GM21529 (cell line): ENCODE results near the gene PLIN5.

Experiments used
- ATAC-seq: cut with Tn5 transposase; IDR thresholded peaks from one replicate; pipeline ENCODE4 v1.9.1; 2021; ENCODE audit not compliant: unreplicated experiment

The PLIN5 gene

DNA sequence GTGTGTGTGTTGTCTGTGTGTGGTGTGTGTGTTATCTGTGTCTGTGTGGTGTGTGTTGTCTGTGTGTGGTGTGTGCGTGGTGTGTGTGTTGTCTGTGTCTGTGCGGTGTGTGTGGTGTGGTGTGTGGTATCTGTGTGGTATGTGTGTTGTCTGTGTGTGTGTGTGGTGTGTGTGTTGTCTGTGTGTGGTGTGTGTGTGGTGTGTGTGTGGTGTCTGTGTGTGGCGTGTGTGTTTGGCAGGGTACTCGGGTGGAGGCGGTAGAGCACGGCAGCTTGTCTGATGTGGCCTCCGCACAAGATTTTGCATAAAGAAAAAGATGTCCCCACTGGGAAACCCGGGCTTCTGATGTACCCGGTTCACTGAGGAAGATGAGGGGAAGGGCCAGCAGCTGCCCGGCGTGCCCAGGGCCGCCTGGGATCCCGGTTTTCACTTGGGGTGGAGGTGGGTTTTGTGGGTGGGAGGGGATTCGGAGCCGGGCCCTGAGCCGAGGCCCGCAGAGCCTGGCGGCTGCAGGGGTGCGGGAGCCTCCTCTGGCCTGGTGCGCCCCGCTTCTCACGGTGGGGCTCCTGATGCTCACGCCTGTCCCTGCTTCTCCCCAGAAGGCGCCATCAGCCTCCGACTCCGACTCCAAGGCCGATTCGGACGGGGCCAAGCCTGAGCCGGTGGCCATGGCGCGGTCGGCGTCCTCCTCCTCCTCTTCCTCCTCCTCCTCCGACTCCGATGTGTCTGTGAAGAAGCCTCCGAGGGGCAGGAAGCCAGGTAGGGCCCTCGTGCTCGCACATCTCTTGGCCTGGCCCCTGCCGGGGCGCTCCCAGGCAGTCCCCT is 41.7 kb downstream of the PLIN5 start:
- ATAC-seq, result no peak

DNA sequence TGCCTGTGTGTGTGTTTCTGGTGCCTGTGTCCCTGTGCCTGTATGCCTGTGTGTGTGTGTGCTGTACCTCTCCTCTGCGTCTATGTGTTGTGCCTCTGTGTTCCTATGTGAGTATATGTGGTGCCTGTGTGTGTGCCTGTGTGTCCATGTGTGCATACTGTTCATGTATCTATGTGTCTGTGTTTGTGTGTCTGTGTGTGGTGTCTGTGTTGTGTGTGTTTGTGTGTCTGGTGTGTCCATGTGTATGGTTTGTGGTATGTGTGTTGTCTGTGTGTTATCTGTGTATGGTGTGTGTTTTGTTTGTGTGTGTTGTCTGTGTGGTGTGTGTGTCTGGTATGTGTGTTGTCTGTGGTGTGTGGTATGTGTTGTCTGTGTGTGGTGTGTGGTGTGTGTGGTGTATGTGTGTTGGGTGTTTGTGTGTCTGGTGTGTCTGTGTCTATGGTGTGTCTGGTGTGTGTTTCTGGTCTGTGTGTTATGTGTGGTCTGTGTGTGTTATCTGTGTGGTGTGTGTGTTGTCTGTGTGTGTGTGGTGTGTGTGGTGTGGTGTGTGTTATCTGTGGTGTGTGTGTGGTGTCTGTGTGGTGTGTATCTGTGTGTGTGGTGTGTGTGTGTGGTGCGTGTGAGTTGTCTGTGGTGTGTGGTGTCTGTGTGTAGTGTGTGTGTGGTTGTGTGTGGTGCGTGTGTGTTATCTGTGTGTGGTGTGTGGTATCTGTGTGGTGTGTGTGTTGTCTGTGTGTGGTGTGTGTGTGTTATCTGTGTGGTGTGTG is 42.5 kb downstream of the PLIN5 start:
- ATAC-seq, result no peak

GRCh38 chr19:4491446-4491845 is 43.6 kb downstream of the PLIN5 start:
- ATAC-seq, result no peak

DNA sequence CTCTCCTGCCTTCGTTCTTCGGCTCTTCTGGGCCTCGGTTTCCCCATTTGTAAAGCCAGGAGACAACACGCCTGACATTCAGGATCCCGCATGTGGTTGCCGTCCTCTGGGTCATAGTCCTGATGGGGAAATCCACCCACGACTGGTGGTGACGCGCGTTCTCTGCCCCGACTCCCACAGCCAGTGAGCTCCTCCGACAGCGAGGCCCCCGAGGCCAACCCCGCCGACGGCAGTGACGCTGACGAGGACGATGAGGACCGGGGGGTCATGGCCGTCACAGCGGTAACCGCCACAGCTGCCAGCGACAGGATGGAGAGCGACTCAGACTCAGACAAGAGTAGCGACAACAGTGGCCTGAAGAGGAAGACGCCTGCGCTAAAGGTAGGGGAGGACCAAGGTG is 46.5 kb downstream of the PLIN5 start:
- no peak for ATAC-seq

DNA sequence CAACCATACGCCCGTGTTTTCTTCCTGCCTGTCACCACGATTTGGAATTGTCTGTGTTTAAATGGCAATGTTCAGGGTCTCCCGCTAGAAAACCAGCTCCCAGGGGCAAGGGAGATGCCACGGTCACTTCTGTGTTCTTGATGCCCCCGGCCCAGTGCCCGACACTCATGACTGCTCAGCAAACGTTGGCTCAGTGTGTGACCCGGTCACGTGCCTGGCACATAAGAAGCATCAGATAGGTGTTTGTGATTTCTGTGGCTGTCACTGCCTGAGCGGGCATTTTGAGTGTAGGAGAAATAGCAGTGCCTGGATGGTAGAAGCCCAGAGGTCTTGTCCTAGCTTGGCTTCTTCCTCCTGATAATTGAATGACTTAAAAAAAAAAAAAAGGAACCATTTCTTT is 47.5 kb downstream of the PLIN5 start:
- ATAC-seq, result no peak

DNA sequence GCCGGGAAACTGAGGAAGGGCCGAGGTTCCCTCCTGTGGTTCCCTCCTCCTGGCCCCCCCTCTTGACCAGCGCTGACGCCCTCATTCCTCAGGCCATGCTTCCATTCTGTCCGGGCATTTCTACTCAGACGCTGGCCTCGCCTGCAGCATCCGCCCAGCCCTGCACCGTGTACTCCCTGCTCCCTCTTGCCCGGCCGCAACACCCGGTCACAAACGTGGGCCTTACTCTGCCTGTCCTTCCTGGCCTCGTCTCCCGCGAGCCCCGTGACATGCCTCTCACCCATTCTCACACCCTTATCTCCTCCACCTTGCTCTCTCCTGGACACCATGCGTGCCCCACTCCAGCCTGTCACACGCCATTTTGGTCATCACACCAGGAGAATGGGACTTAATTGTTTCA is 51.6 kb downstream of the PLIN5 start:
- no peak for ATAC-seq

DNA sequence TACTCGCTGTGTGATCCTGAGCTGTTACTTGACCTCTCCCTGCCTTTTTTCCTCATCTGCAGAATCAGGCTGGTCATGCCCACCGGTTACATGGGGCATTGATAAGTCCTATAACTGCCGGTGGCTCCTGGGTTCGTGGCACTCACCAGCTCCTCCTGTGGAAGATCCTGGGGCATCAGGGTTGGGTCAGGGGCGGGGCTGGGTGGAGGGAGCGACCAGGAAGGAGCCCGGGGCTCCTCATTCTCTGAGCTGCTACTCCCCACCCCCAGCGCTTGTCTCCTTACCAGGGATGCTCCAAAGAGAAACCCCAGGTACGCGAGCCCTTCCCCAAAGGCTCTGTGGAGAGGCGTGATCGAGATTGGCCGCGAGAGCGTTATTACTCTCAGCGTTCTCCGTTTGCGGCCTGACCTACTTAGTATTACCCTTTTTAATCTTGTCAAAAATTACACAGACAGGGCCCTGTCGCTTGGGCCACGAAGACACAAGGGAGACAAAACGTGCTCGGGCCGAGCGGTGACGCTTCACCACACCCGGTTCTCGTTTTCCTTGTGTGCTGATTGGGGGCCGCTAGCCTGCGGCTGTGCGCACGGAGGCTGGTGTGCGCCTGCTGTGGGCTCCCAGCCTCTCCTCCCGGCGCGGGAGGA is 52.2 kb downstream of the PLIN5 start:
- no peak for ATAC-seq

DNA sequence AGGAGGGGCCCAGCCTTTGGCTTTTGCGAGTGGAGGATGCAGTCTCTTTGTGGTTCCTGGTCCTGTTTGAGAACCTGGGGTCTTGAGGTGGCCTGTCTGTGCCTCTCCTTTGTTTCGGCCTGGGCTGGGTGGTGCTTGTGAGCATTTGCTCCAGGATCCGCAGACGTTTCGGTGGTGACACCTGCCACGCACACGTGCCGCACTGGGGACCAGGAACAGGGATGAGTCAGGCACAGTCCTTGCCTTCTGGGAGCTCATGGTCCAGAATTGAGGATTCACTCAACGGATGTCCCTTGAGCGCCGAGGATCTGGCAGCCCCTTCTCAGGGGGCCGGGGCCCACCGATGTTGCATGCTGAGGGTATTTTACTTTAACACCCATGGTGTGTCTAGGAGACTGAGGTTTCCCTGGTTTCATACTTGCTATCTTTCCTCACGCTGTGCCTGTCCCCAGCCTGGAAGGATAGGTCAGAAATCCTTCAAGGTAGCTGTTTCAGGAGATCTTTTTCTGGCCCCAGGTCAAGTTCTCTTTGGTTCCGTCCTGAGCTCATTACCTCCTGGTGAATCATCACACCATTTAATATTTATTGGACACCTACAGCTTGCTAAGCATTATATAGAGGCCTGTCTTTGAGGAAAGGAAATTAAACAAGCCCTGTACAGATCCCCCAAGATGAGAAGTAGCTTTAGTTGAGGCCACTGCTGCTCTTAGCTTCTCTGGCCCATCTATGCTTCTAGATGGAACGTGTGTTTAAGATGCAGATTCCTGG is 57.8 kb downstream of the PLIN5 start:
- ATAC-seq, result no peak

GRCh38 chr19:4474514-4475022 is 60.5 kb downstream of the PLIN5 start:
- no peak for ATAC-seq

- no peak for ATAC-seq
Observed at GRCh38 chr19:4473763-4474513, 61.1 kb downstream of the PLIN5 start.

GRCh38 chr19:4473011-4473762 is 61.8 kb downstream of the PLIN5 start:
- ATAC-seq, result no peak
